K562 (cell line): ENCODE results near the gene TLR2.

Experiments used
- CHD1 ChIP-seq: fragments of 200-600 bp; sonication (generic); IDR thresholded peaks from one replicate; pipeline ENCODE4 v1.6.1; 2012; ENCODE audit warnings: mild to moderate bottlenecking, moderate library complexity, low read length, inconsistent platforms
- E2F5 ChIP-seq: sonication (generic); formaldehyde crosslinking; IDR thresholded peaks from 2 replicates; pipeline ENCODE4 v1.8.0; 2022; ENCODE audit warnings: mild to moderate bottlenecking, missing genetic modification reagents
- MAFG ChIP-seq: fragments of 450-650 bp; conservative IDR thresholded peaks from 2 replicates; pipeline ENCODE4 v1.6.1; 2016; ENCODE audit warnings: missing genetic modification characterization, missing compliant biosample characterization
- MXI1 ChIP-seq: IDR thresholded peaks from 2 replicates; pipeline ENCODE4 v1.6.1; 2011; ENCODE audit warnings: low read depth, mild to moderate bottlenecking, improper control_type of control experiment, low read length
- NCOA1 ChIP-seq: fragments of 450-650 bp; IDR thresholded peaks from 2 replicates; pipeline ENCODE4 v1.6.1; 2016; ENCODE audit warnings: low read depth
- POLR2A ChIP-seq: fragments of 450-650 bp; conservative IDR thresholded peaks from 2 replicates; pipeline ENCODE4 v1.6.1; 2016
- POLR2AphosphoS5 ChIP-seq: IDR thresholded peaks from 2 replicates; pipeline ENCODE4 v1.6.1; 2011; ENCODE audit warnings: mild to moderate bottlenecking, low read depth, low read length, moderate library complexity; ENCODE audit not compliant: control insufficient read depth, insufficient read depth
- SMC3 ChIP-seq: conservative IDR thresholded peaks from 2 replicates; pipeline ENCODE4 v1.6.1; 2011; ENCODE audit warnings: low read depth, low read length, improper control_type of control experiment; ENCODE audit not compliant: insufficient read depth
- SNRNP70 ChIP-seq: fragments of 200-400 bp; formaldehyde crosslinking; optimal IDR thresholded peaks from 2 replicates; pipeline ENCODE3; 2017; ENCODE audit warnings: low read depth, low read length
- ZNF583 ChIP-seq: fragments of 250-450 bp; sonication (Bioruptor Pico); IDR thresholded peaks from 2 replicates; pipeline ENCODE4 v1.4.0; 2020
- TF ChIP-seq, protein P1 (sequence below): fragments of 250-450 bp; sonication (Bioruptor Pico); IDR thresholded peaks from 2 replicates; pipeline ENCODE4 v1.6.1; 2021; ENCODE audit warnings: mild to moderate bottlenecking

DNA sequence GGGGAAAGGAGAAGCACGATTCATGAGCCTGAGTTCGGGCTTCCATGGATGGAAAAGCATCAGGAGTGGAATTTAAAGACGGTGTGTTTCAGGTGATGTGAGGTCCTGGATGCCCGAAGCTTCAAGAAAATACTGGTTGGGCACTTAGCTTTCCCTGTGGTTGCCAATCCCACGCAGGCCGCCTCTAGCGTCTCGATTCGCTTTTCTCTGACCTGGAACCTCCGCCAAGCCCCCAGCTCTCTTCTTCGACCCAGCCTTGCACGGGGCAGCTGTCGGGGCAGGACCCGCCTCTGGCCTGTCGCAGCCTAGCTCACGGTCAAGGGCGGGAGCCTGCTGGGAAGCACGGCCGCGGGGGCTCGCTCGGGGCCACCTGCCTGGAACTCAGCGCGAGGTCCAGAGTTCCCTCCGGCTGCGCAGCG lies 308 bp upstream of the TLR2 start:
- TF ChIP-seq POLR2A: no peak
- TF ChIP-seq MAFG: no peak
- no peak for TF ChIP-seq NCOA1
- TF ChIP-seq E2F5 (CRISPR knock-in tag): no peak
- no peak for TF ChIP-seq ZNF583
- TF ChIP-seq POLR2AphosphoS5: no peak
- no peak for TF ChIP-seq MXI1
- no peak for TF ChIP-seq SNRNP70
- TF ChIP-seq, protein P1, sequence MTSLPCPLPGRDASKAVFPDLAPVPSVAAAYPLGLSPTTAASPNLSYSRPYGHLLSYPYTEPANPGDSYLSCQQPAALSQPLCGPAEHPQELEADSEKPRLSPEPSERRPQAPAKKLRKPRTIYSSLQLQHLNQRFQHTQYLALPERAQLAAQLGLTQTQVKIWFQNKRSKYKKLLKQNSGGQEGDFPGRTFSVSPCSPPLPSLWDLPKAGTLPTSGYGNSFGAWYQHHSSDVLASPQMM (CRISPR knock-in tag): no peak
- no peak for TF ChIP-seq CHD1
- no peak for TF ChIP-seq SMC3
